ENCODE results near the gene THOC5.
"Not testable (repeated sequence)": the region's sequence is repeated elsewhere in the genome, so short reads cannot be mapped to it uniquely, and the experiment has no call there.

GRCh38 chr22:29545045-29545444 is 8.5 kb downstream of the THOC5 start:
- not testable (repeated sequence) for TF ChIP-seq GABPA, POLR2AphosphoS5 (IDR thresholded peaks at IDR 0.05; ENCODE audit: low read depth)
